A549 treated with dexamethasone at 1 μM for 4 hours (cell line): ENCODE results near the gene CLEC7A. TPM values are rescaled to one million over a fixed set of nuclear protein-coding genes. Genes with fewer than 3 reads are reported as not detected.

ENCODE experiments used
- total RNA-seq: library from RNA; stranded (reverse); fragments of 200-300 nt; extraction: Qiagen RNA extraction; gene quantifications from 5 replicates; pipeline ENCODE4 v1.2.3, GENCODE V29; 2022

The CLEC7A gene
- total RNA-seq: not detected in 5 replicates

DNA sequence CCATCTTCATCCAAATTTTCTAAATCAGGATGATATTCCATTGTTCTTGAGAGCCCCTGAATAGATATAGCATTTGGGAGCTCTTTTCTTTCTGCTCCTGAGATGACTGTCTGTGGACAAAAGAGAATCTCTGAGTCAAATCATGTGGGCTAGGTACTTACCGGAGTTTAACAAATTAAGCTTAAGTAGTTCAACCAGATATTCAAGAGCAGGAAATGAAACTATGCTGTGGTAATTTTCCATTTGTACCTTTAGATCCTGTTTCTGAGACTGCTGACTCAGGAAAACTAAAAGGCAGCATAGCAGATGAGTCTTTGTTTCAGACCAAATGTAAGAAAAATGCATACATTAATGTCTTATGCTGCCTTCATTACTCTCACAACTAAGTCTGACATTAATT is at the start of gene CLEC7A:
TSS of gene CLEC7A (minus strand) at position 158 of the 400 bp plus-strand sequence. CDS start at position 41, 117 bp downstream.

DNA sequence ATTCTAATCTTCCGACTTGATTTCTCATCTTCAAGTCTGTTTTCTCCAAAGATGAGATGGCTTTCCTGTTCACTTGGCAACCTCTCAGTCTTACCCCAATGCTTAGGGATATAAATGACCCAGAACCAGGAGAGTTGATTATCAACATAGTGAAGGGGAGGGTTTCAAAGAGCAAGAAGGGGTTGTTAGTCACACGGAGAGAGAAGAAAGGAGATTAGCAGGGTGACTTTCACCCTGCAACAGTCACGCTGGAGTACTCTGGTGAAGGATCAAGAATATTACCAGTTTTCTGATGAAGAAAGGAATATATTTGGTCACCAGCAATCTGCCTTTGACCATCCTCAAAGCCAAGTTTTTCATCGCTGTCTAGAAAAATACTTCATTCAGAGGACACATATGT is 48.8 kb upstream of the CLEC7A start, which contains the start of gene TMEM52B:
TSS of gene TMEM52B (plus strand) at position 212 of the 400 bp plus-strand sequence. CDS start 543 bp downstream, outside the sequence.

DNA sequence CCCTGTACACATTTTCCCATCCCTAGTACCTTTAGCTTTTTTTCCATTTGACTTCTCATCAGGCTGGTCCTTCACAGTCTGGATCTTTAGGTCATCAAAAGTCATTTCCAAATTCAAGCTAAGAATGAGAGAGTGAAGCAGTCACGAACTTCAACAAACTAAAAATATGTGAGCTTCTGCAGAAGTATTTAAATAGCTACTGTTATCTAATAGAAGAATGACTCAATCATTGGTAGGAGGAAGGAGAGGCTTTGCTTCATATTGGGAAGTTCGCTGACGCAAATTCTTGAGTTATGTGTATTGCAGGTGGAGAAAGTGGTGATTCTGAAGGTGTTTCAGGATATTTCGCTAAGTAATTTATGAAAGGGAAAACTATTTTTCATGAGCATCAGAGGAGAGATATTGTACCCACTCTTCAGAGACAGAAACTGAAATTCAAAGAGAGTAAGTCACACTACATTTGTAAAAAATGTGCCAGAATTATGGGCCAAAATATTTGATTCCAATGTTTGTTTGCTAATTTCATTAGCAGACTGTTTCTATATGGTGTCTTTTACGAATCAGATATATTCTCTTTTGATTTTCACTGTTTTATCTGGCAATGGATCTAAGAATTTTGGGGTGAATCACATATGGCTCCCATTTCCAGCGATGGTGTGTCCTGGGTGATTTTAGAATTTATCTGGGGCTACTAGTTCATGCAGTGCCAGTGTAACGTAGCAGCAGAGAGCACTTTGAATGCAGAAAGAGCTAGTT is 42.2 kb upstream of the CLEC7A start, which contains the start of gene OLR1:
TSS of gene OLR1 (minus strand) at position 160 of the 756 bp plus-strand sequence. CDS start at position 105, 55 bp downstream.

DNA sequence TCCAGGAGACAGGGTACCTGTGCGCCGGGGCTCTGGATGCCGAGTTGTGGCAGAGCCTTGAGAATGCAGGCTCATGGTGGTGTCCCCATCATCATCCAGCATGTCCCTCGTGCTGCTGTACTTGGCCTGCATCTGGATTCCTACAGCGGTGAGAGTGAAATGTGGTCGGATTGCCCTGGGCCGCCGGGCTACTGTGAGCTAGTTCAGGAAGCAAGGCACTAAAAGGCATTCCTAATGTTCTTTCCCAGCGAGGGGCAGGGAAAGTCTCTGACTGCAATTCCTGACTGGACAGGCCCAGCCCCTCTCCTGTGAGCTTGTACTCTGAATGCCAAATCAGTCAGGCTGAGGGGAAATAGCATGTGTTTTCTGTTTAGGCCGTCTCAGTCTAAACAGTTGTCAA is 31.2 kb downstream of the CLEC7A start, which contains the start of gene CLEC1A:
TSS of gene CLEC1A (minus strand) at position 195 of the 400 bp plus-strand sequence. CDS start at position 132, 63 bp downstream.

Other genes starting within 250 kb of the CLEC7A start
- not detected in 5 replicates for gene KLRF2, start 248.7 kb downstream of the CLEC7A start, total RNA-seq
- not detected in 5 replicates for gene CLEC2A, start 197.8 kb downstream of the CLEC7A start, total RNA-seq
- not detected in 5 replicates for gene CLEC12A, start 158.8 kb downstream of the CLEC7A start, total RNA-seq
- gene CLEC1B, start 131.1 kb downstream of the CLEC7A start, total RNA-seq: not detected in 5 replicates
- gene CLEC12B, start 119.6 kb downstream of the CLEC7A start, total RNA-seq: not detected in 5 replicates
- gene CLEC9A, start 99.5 kb downstream of the CLEC7A start, total RNA-seq: not detected in 5 replicates
- not detected in 5 replicates for gene CLEC1A, start 31.2 kb downstream of the CLEC7A start, total RNA-seq
- 0.61 to 1.4 TPM (median 0.82 TPM) in 5 replicates for gene OLR1, start 41.9 kb upstream of the CLEC7A start, total RNA-seq
- gene TMEM52B, start 48.8 kb upstream of the CLEC7A start, total RNA-seq: 0.05 to 0.20 TPM (median 0.11 TPM) in 5 replicates
- gene GABARAPL1, start 82.7 kb upstream of the CLEC7A start, total RNA-seq: 31.0 to 48.5 TPM (median 38.3 TPM) in 5 replicates
- gene KLRD1, start 177.7 kb upstream of the CLEC7A start, total RNA-seq: not detected in 5 replicates